H9 (cell line): ENCODE measurements around the gene USP3. TPM values are rescaled to one million over a fixed set of nuclear protein-coding genes. Genes with fewer than 3 reads are reported as not detected.

Experiments
- DNase-seq: peaks from one replicate; pipeline ENCODE4 v3.0.0-alpha.2; 2017
- H2AFZ ChIP-seq: one replicate; pipeline ENCODE4 v1.6.1; 2013; ENCODE audit warnings: mild to moderate bottlenecking, low read length, control low read depth, moderate library complexity
- H2AK5ac ChIP-seq: 2 replicates; pipeline ENCODE4 v1.6.1; 2013; ENCODE audit warnings: low read length, control low read depth, mixed read lengths; ENCODE audit not compliant: insufficient read length
- H2BK120ac ChIP-seq: one replicate; pipeline ENCODE4 v1.6.1; 2013; ENCODE audit warnings: low read depth, mild to moderate bottlenecking, low read length, control low read depth, inconsistent platforms; ENCODE audit not compliant: poor library complexity, severe bottlenecking
- H2BK12ac ChIP-seq: 2 replicates; pipeline ENCODE4 v1.6.1; 2013; ENCODE audit warnings: low read length, control low read depth, mixed read lengths, low read depth; ENCODE audit not compliant: insufficient read length
- H2BK15ac ChIP-seq: 2 replicates; pipeline ENCODE4 v1.6.1; 2013; ENCODE audit warnings: low read depth, low read length, control low read depth
- H2BK20ac ChIP-seq: one replicate; pipeline ENCODE4 v1.6.1; 2013; ENCODE audit warnings: low read depth, mild to moderate bottlenecking, low read length, control low read depth, inconsistent platforms; ENCODE audit not compliant: poor library complexity, severe bottlenecking
- H2BK5ac ChIP-seq: 2 replicates; pipeline ENCODE4 v1.6.1; 2013; ENCODE audit warnings: low read length, control low read depth, mixed read lengths; ENCODE audit not compliant: insufficient read length
- H3K14ac ChIP-seq: 2 replicates; pipeline ENCODE4 v1.6.1; 2013; ENCODE audit warnings: low read length, control low read depth; ENCODE audit not compliant: insufficient read depth
- H3K18ac ChIP-seq: 2 replicates; pipeline ENCODE4 v1.6.1; 2013; ENCODE audit warnings: low read depth, mild to moderate bottlenecking, mixed read lengths, low read length, control low read depth; ENCODE audit not compliant: insufficient read length
- H3K23ac ChIP-seq: 2 replicates; pipeline ENCODE4 v1.6.1; 2013; ENCODE audit warnings: low read length, control low read depth, mixed read lengths, low read depth; ENCODE audit not compliant: insufficient read length
- H3K23me2 ChIP-seq: 2 replicates; pipeline ENCODE4 v1.6.1; 2013; ENCODE audit warnings: low read depth, mild to moderate bottlenecking, mixed read lengths, low read length, control low read depth; ENCODE audit not compliant: insufficient read length, poor library complexity, severe bottlenecking
- H3K27ac ChIP-seq: 2 replicates; pipeline ENCODE4 v1.5.1; 2013; ENCODE audit warnings: low read length, control low read depth, mixed read lengths, low read depth; ENCODE audit not compliant: insufficient read length
- H3K27me3 ChIP-seq: 2 replicates; pipeline ENCODE4 v1.6.1; 2013; ENCODE audit warnings: low read length, control low read depth, inconsistent platforms; ENCODE audit not compliant: insufficient read depth
- H3K4ac ChIP-seq: 2 replicates; pipeline ENCODE4 v1.6.1; 2013; ENCODE audit warnings: low read depth, mild to moderate bottlenecking, control low read depth, inconsistent platforms, low read length, moderate library complexity
- H3K4me1 ChIP-seq: 2 replicates; pipeline ENCODE4 v1.6.1; 2013; ENCODE audit warnings: low read length, control low read depth, inconsistent platforms; ENCODE audit not compliant: insufficient read depth
- H3K4me2 ChIP-seq: 2 replicates; pipeline ENCODE4 v1.6.1; 2013; ENCODE audit warnings: low read length, control low read depth, mixed read lengths; ENCODE audit not compliant: insufficient read length, insufficient read depth
- H3K56ac ChIP-seq: 2 replicates; pipeline ENCODE4 v1.6.1; 2013; ENCODE audit warnings: low read depth, mild to moderate bottlenecking, mixed read lengths, low read length, control low read depth; ENCODE audit not compliant: insufficient read length
- H3K79me1 ChIP-seq: 2 replicates; pipeline ENCODE4 v1.6.1; 2013; ENCODE audit warnings: low read depth, mild to moderate bottlenecking, moderate library complexity, low read length, control low read depth, inconsistent platforms; ENCODE audit not compliant: insufficient read depth, poor library complexity, severe bottlenecking
- H3K79me2 ChIP-seq: 2 replicates; pipeline ENCODE4 v1.6.1; 2013; ENCODE audit warnings: low read length, control low read depth, inconsistent platforms; ENCODE audit not compliant: insufficient read depth
- H3K9ac ChIP-seq: 2 replicates; pipeline ENCODE4 v1.6.1; 2013; ENCODE audit warnings: low read length, control low read depth, mixed read lengths; ENCODE audit not compliant: insufficient read length; ENCODE audit errors: extremely low read depth
- H3K9me3 ChIP-seq: one replicate; pipeline ENCODE4 v1.6.1; 2013; ENCODE audit warnings: low read depth, low read length, inconsistent platforms; ENCODE audit not compliant: control insufficient read depth
- H3T11ph ChIP-seq: one replicate; pipeline ENCODE4 v1.6.1; 2013; ENCODE audit warnings: mild to moderate bottlenecking, low read length, control low read depth, inconsistent platforms
- H4K20me1 ChIP-seq: one replicate; pipeline ENCODE4 v1.6.1; 2013; ENCODE audit not compliant: control insufficient read depth, insufficient read length, insufficient read depth
- H4K5ac ChIP-seq: 2 replicates; pipeline ENCODE4 v1.6.1; 2013; ENCODE audit warnings: low read depth, mild to moderate bottlenecking, mixed read lengths, low read length, control low read depth; ENCODE audit not compliant: insufficient read length
- H4K8ac ChIP-seq: replicated peaks from 2 replicates; pipeline ENCODE4 v1.6.1; 2013; ENCODE audit warnings: low read length, control low read depth, mixed read lengths, low read depth; ENCODE audit not compliant: insufficient read length
- H4K91ac ChIP-seq: 2 replicates; pipeline ENCODE4 v1.6.1; 2013; ENCODE audit warnings: low read depth, mild to moderate bottlenecking, moderate library complexity, mixed read lengths, low read length, control low read depth; ENCODE audit not compliant: insufficient read length
- H3K27ac Mint-ChIP-seq, 3 experiments: 2 replicates in 2 of 3; 3 replicates in 1 of 3; pipeline ENCODE4 v1.8.0; 2020 to 2021; ENCODE audit warnings: mixed read lengths in 3 of 3, mild to moderate bottlenecking in 1 of 3, moderate library complexity in 1 of 3
- H3K27me3 Mint-ChIP-seq: 2 replicates; pipeline ENCODE4 v1.8.0; 2021; ENCODE audit warnings: low read depth, mild to moderate bottlenecking, moderate library complexity, mixed read lengths
- H3K36me3 Mint-ChIP-seq, 3 experiments: 2 replicates in 2 of 3; 3 replicates in 1 of 3; pipeline ENCODE4 v1.8.0; 2020 to 2021; ENCODE audit warnings: low read depth in 3 of 3, mixed read lengths in 3 of 3; ENCODE audit not compliant: insufficient read depth in 1 of 3
- H3K4me1 Mint-ChIP-seq, 2 experiments: 2 replicates each; pipeline ENCODE4 v1.8.0; 2020; ENCODE audit warnings: mixed read lengths in 2 of 2
- H3K4me3 Mint-ChIP-seq, 2 experiments: 2 replicates in 1 of 2; 3 replicates in 1 of 2; pipeline ENCODE4 v1.8.0; 2020 to 2021; ENCODE audit warnings: mild to moderate bottlenecking in 2 of 2, mixed read lengths in 2 of 2, moderate library complexity in 1 of 2
- H3K9me3 Mint-ChIP-seq, 2 experiments: 2 replicates in 1 of 2; 3 replicates in 1 of 2; pipeline ENCODE4 v1.8.0; 2020; ENCODE audit warnings: mild to moderate bottlenecking in 2 of 2, mixed read lengths in 2 of 2, moderate library complexity in 1 of 2
- WGBS: extraction: QIAGEN DNeasy Blood & Tissue Kit; methylation state at CpG from one replicate; pipeline ENCODE4 v1.1.7; 2013; ENCODE audit warnings: missing lambda C conversion rate, low lambda C conversion rate, mixed read lengths; ENCODE audit not compliant: insufficient read length; ENCODE audit errors: extremely low coverage; 5-methylcytosine and 5-hydroxymethylcytosine counted together
- total RNA-seq: library from RNA; stranded (reverse); gene quantifications from 2 replicates; pipeline ENCODE4 v1.2.1, GENCODE V29; 2021
- TF ChIP-seq, protein P1 (sequence below): fragments of 200-600 bp; sonication (generic); conservative IDR thresholded peaks from 3 replicates; pipeline ENCODE4 v1.8.0; 2021; ENCODE audit warnings: antibody characterized with exemption, mild to moderate bottlenecking

Gene USP3
- total RNA-seq, 1 experiment from 2014 or later, result 14.2 TPM

DNA sequence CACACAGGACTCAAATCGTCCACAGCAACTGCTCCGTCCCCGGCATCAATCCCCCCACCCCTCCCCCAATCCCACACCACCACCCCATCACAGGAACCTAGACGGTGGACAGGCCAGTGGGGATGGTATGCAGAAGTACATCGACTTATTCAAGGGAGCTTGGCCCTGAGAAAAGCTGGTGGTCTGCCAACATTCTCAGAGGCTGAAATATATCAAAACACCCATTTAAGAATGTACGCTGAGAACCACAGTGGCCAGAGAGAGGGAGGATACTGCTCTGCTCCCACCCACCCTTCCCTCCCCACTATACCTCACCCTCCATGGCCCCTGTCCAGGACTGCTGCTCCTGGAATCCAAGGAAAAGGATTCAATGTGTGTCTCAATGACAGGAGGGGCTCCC is 12.4 kb upstream of the USP3 start:
- Mint-ChIP-seq H3K36me3 (no peaks in the 10 kb centered on the region; a peak in 1 of 7 replicates), H3K4me3 (no peak overlapping the region), H3K27ac (no peak overlapping the region), H3K9me3 (no peaks in the 10 kb centered on the region; a peak in 1 of 5 replicates), H3K27me3 (peaks cover 71% of the 10 kb centered on the region), H3K4me1 (peaks cover 43 to 44% of the 10 kb centered on the region in 2 experiments)
- H3K23ac ChIP-seq, result no peak overlapping the region
- H3K79me2 ChIP-seq, result no peaks in the 10 kb centered on the region
- H2BK5ac ChIP-seq, result no peak overlapping the region
- no peaks in the 10 kb centered on the region; the same call in 1 of the 2 replicates for H3K27me3 ChIP-seq
- H2BK120ac ChIP-seq, result no peak overlapping the region
- no peak overlapping the region for H3K4ac ChIP-seq
- DNase-seq, result no peak
- H3K14ac ChIP-seq, result no peak overlapping the region
- TF ChIP-seq, protein P1, sequence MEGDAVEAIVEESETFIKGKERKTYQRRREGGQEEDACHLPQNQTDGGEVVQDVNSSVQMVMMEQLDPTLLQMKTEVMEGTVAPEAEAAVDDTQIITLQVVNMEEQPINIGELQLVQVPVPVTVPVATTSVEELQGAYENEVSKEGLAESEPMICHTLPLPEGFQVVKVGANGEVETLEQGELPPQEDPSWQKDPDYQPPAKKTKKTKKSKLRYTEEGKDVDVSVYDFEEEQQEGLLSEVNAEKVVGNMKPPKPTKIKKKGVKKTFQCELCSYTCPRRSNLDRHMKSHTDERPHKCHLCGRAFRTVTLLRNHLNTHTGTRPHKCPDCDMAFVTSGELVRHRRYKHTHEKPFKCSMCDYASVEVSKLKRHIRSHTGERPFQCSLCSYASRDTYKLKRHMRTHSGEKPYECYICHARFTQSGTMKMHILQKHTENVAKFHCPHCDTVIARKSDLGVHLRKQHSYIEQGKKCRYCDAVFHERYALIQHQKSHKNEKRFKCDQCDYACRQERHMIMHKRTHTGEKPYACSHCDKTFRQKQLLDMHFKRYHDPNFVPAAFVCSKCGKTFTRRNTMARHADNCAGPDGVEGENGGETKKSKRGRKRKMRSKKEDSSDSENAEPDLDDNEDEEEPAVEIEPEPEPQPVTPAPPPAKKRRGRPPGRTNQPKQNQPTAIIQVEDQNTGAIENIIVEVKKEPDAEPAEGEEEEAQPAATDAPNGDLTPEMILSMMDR, result no peak
- no peak overlapping the region for H3K9ac ChIP-seq
- no peaks in the 10 kb centered on the region for H3K9me3 ChIP-seq
- H3K18ac ChIP-seq, result no peak overlapping the region
- no peak overlapping the region for H2BK15ac ChIP-seq
- H2AK5ac ChIP-seq, result no peak overlapping the region
- no peak overlapping the region for H4K5ac ChIP-seq
- H4K20me1 ChIP-seq, result no peaks in the 10 kb centered on the region
- H4K91ac ChIP-seq, result no peak overlapping the region
- no peak overlapping the region for H3K56ac ChIP-seq
- no peak overlapping the region for H2BK12ac ChIP-seq
- no peak overlapping the region for H2BK20ac ChIP-seq
- no peak overlapping the region for H4K8ac ChIP-seq
- no peaks in the 10 kb centered on the region for H3K23me2 ChIP-seq
- WGBS, result no CpG with 5 or more reads among the region's 6 CpGs
- no peaks in the 10 kb centered on the region for H3K79me1 ChIP-seq
- no peaks in the 10 kb centered on the region for H3K4me1 ChIP-seq
- no peak overlapping the region for H3K4me2 ChIP-seq
- H3K27ac ChIP-seq, result no peak overlapping the region
- no peak overlapping the region for H2AFZ ChIP-seq
- no peak overlapping the region for H3T11ph ChIP-seq
